HepG2 (cell line): ENCODE data around the gene DNAJC13. TPM values are rescaled to one million over a fixed set of nuclear protein-coding genes. Genes with fewer than 3 reads are reported as not detected.

ENCODE experiments used
- ATAC-seq: fragments of 200-7000 bp; cut with Tn5 transposase; 3 replicates; pipeline ENCODE4 v1.9.1; 2020; ENCODE audit warnings: mild to moderate bottlenecking, moderate library complexity
- BruUV-seq: library from RNA; stranded (reverse); fragments of 400-500 nt; replicated peaks from 2 replicates; lab custom pipeline; 2021; lab: Mats Ljungman, UMichigan
- CTCF ChIA-PET: fragments of 300-600 bp; formaldehyde crosslinking; extraction: SDS; loops from one replicate; lab custom pipeline; 2021; ENCODE audit warnings: low total read pairs, inconsistent platforms, low intra/inter-chr PET ratio; lab: Yijun Ruan, JAX
- POLR2A ChIA-PET: fragments of 350-600 bp; sonication (Branson Sonifier 250); formaldehyde crosslinking; loops from one replicate; lab custom pipeline; 2020; ENCODE audit warnings: antibody characterized with exemption, inconsistent platforms; lab: Yijun Ruan, JAX
- DNase-seq: peaks from one replicate; pipeline ENCODE4 v3.0.0-alpha.2; 2015; ENCODE audit warnings: low spot score
- FAIRE-seq: peaks from 3 replicates; lab custom pipeline; 2011; peaks lifted over from hg19 to GRCh38; lab: Jason Lieb, UNC
- H2AFZ ChIP-seq: one replicate; pipeline ENCODE4 v1.6.1; 2011; ENCODE audit warnings: low read length, inconsistent platforms
- H3K27ac ChIP-seq: fragments of 300-600 bp; 3 replicates; pipeline ENCODE4 v1.8.0; 2011; ENCODE audit warnings: mixed run types, mild to moderate bottlenecking, mixed read lengths, low read length, inconsistent platforms; ENCODE audit not compliant: insufficient read depth; ENCODE audit errors: extremely low read length
- H3K27me3 ChIP-seq, 2 experiments: fragments of 200-600 bp in 1 of 2; 2 replicates in 1 of 2; 3 replicates in 1 of 2; pipeline versions ENCODE4 v1.6.0 to v1.8.0; 2011; ENCODE audit warnings: low read length in 2 of 2, mild to moderate bottlenecking in 2 of 2, moderate library complexity in 2 of 2, inconsistent platforms in 1 of 2; ENCODE audit not compliant: insufficient read depth in 2 of 2, control insufficient read depth in 1 of 2
- H3K36me3 ChIP-seq, 2 experiments: fragments of 200-600 bp in 1 of 2; replicated peaks in 1 of 2; 2 replicates in 1 of 2; 3 replicates in 1 of 2; pipeline versions ENCODE4 v1.5.1 to v1.8.0; 2011; ENCODE audit warnings: low read length in 2 of 2, inconsistent platforms in 1 of 2; ENCODE audit not compliant: insufficient read depth in 2 of 2, control insufficient read depth in 1 of 2
- H3K4me1 ChIP-seq: 2 replicates; pipeline ENCODE4 v1.5.1; 2012; ENCODE audit warnings: low read length, inconsistent platforms; ENCODE audit not compliant: insufficient read depth
- H3K4me2 ChIP-seq: 2 replicates; pipeline ENCODE4 v1.6.0; 2011; ENCODE audit warnings: low read depth, low read length, inconsistent platforms
- H3K4me3 ChIP-seq, 3 experiments: fragments of 200-600 bp in 1 of 3; sonication (generic), shearing (Covaris generic) in 1 of 3; replicated peaks in 1 of 3; 2 replicates each; pipeline ENCODE4 v1.5.1; 2011 to 2016; ENCODE audit warnings: low read length in 3 of 3, inconsistent platforms in 2 of 3, low read depth in 2 of 3, mild to moderate bottlenecking in 2 of 3, control low read depth in 1 of 3, mixed read lengths in 1 of 3; ENCODE audit not compliant: insufficient read depth in 1 of 3
- H3K79me2 ChIP-seq: one replicate; pipeline ENCODE4 v1.6.1; 2011; ENCODE audit warnings: low read length, inconsistent platforms; ENCODE audit not compliant: insufficient read depth
- H3K9ac ChIP-seq: 2 replicates; pipeline ENCODE4 v1.6.0; 2011; ENCODE audit warnings: mild to moderate bottlenecking, low read depth, low read length, inconsistent platforms; ENCODE audit not compliant: insufficient read depth
- H3K9me3 ChIP-seq: 2 replicates; pipeline ENCODE4 v1.5.1; 2012; ENCODE audit warnings: mild to moderate bottlenecking, low read length
- H4K20me1 ChIP-seq: 2 replicates; pipeline ENCODE4 v1.6.0; 2011; ENCODE audit warnings: inconsistent platforms, mild to moderate bottlenecking, low read length, moderate library complexity; ENCODE audit not compliant: insufficient read depth
- AGO1 ChIP-seq: fragments of 200-400 bp; formaldehyde crosslinking; IDR thresholded peaks from 2 replicates; pipeline ENCODE4 v1.6.1; 2017; ENCODE audit warnings: mild to moderate bottlenecking, low read depth, low read length, moderate library complexity; ENCODE audit not compliant: poor library complexity, severe bottlenecking
- ARID5B ChIP-seq: IDR thresholded peaks from 2 replicates; pipeline ENCODE4 v1.4.0; 2020; ENCODE audit warnings: mild to moderate bottlenecking, missing genetic modification reagents
- BCL6 ChIP-seq: IDR thresholded peaks from 2 replicates; pipeline ENCODE4 v1.6.1; 2016; ENCODE audit warnings: missing genetic modification reagents, missing compliant biosample characterization
- FOXK1 ChIP-seq: sonication (generic); formaldehyde crosslinking; IDR thresholded peaks from 2 replicates; pipeline ENCODE4 v1.4.0; 2020; ENCODE audit warnings: low read depth, missing genetic modification reagents, borderline replicate concordance
- FOXO1 ChIP-seq: sonication (generic); formaldehyde crosslinking; IDR thresholded peaks from 2 replicates; pipeline ENCODE4 v1.4.0; 2020; ENCODE audit warnings: missing genetic modification reagents
- HDAC2 ChIP-seq: sonication (generic); formaldehyde crosslinking; IDR thresholded peaks from 2 replicates; pipeline ENCODE4 v1.4.0; 2020; ENCODE audit warnings: missing genetic modification reagents
- HMG20B ChIP-seq: conservative IDR thresholded peaks from 2 replicates; pipeline ENCODE4 v1.6.1; 2016; ENCODE audit warnings: missing genetic modification reagents, missing compliant biosample characterization
- HNF4A ChIP-seq: sonication (generic); formaldehyde crosslinking; IDR thresholded peaks from 2 replicates; pipeline ENCODE4 v1.4.0; 2020; ENCODE audit warnings: missing genetic modification reagents
- MED8 ChIP-seq: sonication (generic); formaldehyde crosslinking; IDR thresholded peaks from 2 replicates; pipeline ENCODE4 v1.8.1; 2023; ENCODE audit warnings: mild to moderate bottlenecking, missing genetic modification reagents; ENCODE audit not compliant: insufficient replicate concordance
- PTBP1 ChIP-seq: fragments of 200-400 bp; formaldehyde crosslinking; IDR thresholded peaks from 2 replicates; pipeline ENCODE4 v1.6.1; 2018; ENCODE audit warnings: low read length, low read depth; ENCODE audit not compliant: poor library complexity, severe bottlenecking
- SALL1 ChIP-seq: sonication (generic); formaldehyde crosslinking; IDR thresholded peaks from 2 replicates; pipeline ENCODE4 v1.8.0; 2022; ENCODE audit warnings: mild to moderate bottlenecking, missing genetic modification reagents
- SAP130 ChIP-seq: IDR thresholded peaks from 2 replicates; pipeline ENCODE4 v1.6.1; 2016; ENCODE audit warnings: low read depth
- SOX13 ChIP-seq, 3 experiments: fragments of 450-650 bp in 1 of 3; sonication (generic) in 1 of 3; formaldehyde crosslinking in 1 of 3; IDR thresholded peaks in 2 of 3; conservative IDR thresholded peaks in 1 of 3; 2 replicates each; pipeline versions ENCODE4 v1.5.0 to v1.6.1; 2016 to 2020; ENCODE audit warnings: antibody characterized with exemption in 1 of 3, mild to moderate bottlenecking in 1 of 3, missing compliant biosample characterization in 1 of 3, missing genetic modification reagents in 1 of 3, moderate library complexity in 1 of 3
- SOX6 ChIP-seq, 2 experiments: fragments of 450-650 bp in 1 of 2; sonication (generic) in 1 of 2; formaldehyde crosslinking in 1 of 2; IDR thresholded peaks; 2 replicates each; pipeline versions ENCODE4 v1.4.0 to v1.6.1; 2017 to 2020; ENCODE audit warnings: antibody characterized with exemption in 1 of 2, mild to moderate bottlenecking in 1 of 2, missing genetic modification reagents in 1 of 2
- TEAD3 ChIP-seq: optimal IDR thresholded peaks from 2 replicates; pipeline ENCODE3; 2016; ENCODE audit warnings: borderline replicate concordance
- TFAP4 ChIP-seq: sonication (generic); IDR thresholded peaks from 2 replicates; pipeline ENCODE4 v1.6.1; 2016; ENCODE audit warnings: low read depth, borderline replicate concordance
- ZEB1 ChIP-seq: IDR thresholded peaks from 2 replicates; pipeline ENCODE4 v1.6.1; 2012; ENCODE audit warnings: mild to moderate bottlenecking, low read depth, inconsistent platforms; ENCODE audit not compliant: insufficient replicate concordance
- WGBS: methylation state at CpG from one replicate; pipeline ENCODE4 v1.1.6; 2017; ENCODE audit warnings: low lambda C conversion rate; 5-methylcytosine and 5-hydroxymethylcytosine counted together
- in situ Hi-C: cut with HindIII; loops from 2 replicates; pipeline ENCODE4 v1.10.0; 2017; ENCODE audit warnings: low pct_unique_long_range_greater_than_20kb; ENCODE audit not compliant: extremely low pct_ligation_motif_present
- intact Hi-C: fragments of 100-400 bp; cut with micrococcal nuclease; formaldehyde crosslinking; loops from one replicate; pipeline ENCODE4 v1.10.0; 2022; ENCODE audit not compliant: unreplicated experiment
- polyA plus RNA-seq, 8 experiments: library from polyadenylated mRNA; depleted of rRNA in 3 of 8; stranded (reverse) in 7 of 8; unstranded in 1 of 8; fragments of >200 nt; fragmentation: Illumina TruSeq in 4 of 8; extraction: Trizol in 4 of 8; gene quantifications; 2 replicates each; pipeline versions ENCODE4 v1.2.1 to v1.2.3, GENCODE V29; 2011 to 2016; ENCODE audit warnings: low read depth in 4 of 8, missing spikeins in 1 of 8, mixed read lengths in 1 of 8; ENCODE audit not compliant: insufficient read depth in 1 of 8
- total RNA-seq, 5 experiments: library from RNA; depleted of rRNA; stranded (reverse); fragments of >200 nt; fragmentation: Illumina TruSeq; extraction: Trizol; gene quantifications; 2 replicates each; pipeline ENCODE4 v1.2.3, GENCODE V29; 2016; ENCODE audit warnings: low read depth in 1 of 5

DNAJC13 gene
- total and polyA plus RNA-seq, 2 of the 13 experiments (the other 11 are each of a cell fraction or from before 2014, with no cell fraction given): 9.1 to 26.2 TPM

- no peak overlapping the region for H3K4me3 ChIP-seq
- H4K20me1 ChIP-seq: no peaks in the 10 kb centered on the region
- H3K9me3 ChIP-seq: no peaks in the 10 kb centered on the region
- ATAC-seq: peak; percentile 69
- H3K9ac ChIP-seq: no peak overlapping the region
- no peak overlapping the region for H2AFZ ChIP-seq
- BruUV-seq: no TSS peak
- CTCF ChIA-PET: interaction anchor here (1.8 kb wide), 1 partner anchor 104 kb away, joined by 7 read pairs; no protein-coding TSS in a partner anchor
- TF ChIP-seq TEAD3 (CRISPR knock-in tag) (peak; percentile 70), BCL6 (CRISPR knock-in tag) (peak; percentile 58), MED8 (CRISPR knock-in tag) (no peak), HDAC2 (CRISPR knock-in tag) (no peak), ARID5B (CRISPR knock-in tag) (peak; percentile 49; the same call in 1 of the 2 replicates), FOXO1 (CRISPR knock-in tag) (no peak), SOX6 (IDR thresholded peaks at IDR 0.05) (no peak), SOX6 (CRISPR knock-in tag; IDR thresholded peaks at IDR 0.05) (peak; percentile 34; the same call in 1 of the 2 replicates), SAP130 (no peak), HMG20B (no peak), SOX13 (IDR thresholded peaks at IDR 0.05) (no peak), SOX13 (CRISPR knock-in tag; conservative IDR thresholded peaks at IDR 0.05 in 1 of 2, IDR thresholded peaks at IDR 0.05 in 1 of 2) (peak in 1 of 2 experiments; percentile 53; a peak in 2 of 4 replicates), TFAP4 (peak; percentile 61; the same call in 1 of the 2 replicates), FOXK1 (CRISPR knock-in tag) (no peak), PTBP1 (no peak), ZEB1 (peak; percentile 83), SALL1 (CRISPR knock-in tag) (0 out of 2 replicates have a peak, but pooled peaks have one; percentile 19), HNF4A (CRISPR knock-in tag) (peak; percentile 39; the same call in 1 of the 2 replicates), AGO1 (no peak)
- TF ChIP-seq, all 625 proteins: peak for 9
- H3K27ac ChIP-seq: no peak overlapping the region
- H3K4me2 ChIP-seq: no peak overlapping the region
- H3K79me2 ChIP-seq: no peaks in the 10 kb centered on the region
- WGBS: 22% methylated on average over 5 of the region's 5 CpGs
- peaks cover 34% of the 10 kb centered on the region for H3K4me1 ChIP-seq
- H3K27me3 ChIP-seq: no peaks in the 10 kb centered on the region
- in situ Hi-C loops (loop anchor here (5.0 to 25.0 kb wide), 2 partner anchors 99 to 849 kb away; no protein-coding TSS in a partner anchor), intact Hi-C loops (no loop called here)
- FAIRE-seq (peak; percentile 49), DNase-seq (peak; percentile 71)
- H3K36me3 ChIP-seq: peaks cover 3 to 25% of the 10 kb centered on the region in 2 experiments
- POLR2A ChIA-PET: no interaction called here
These were observed 120.8 kb downstream of the DNAJC13 start for GRCh38 chr3:132538072-132538471.
